Caco-2 (cell line): ENCODE measurements around the gene KLHDC2. TPM values are rescaled to one million over a fixed set of nuclear protein-coding genes. Genes with fewer than 3 reads are reported as not detected.
"Not testable (repeated sequence)": the region's sequence is repeated elsewhere in the genome, so short reads cannot be mapped to it uniquely, and the experiment has no call there.

Experiments used
- BruUV-seq: library from RNA; stranded (reverse); fragments of 400-500 nt; replicated peaks from 2 replicates; lab custom pipeline; 2021; lab: Mats Ljungman, UMichigan
- CTCF ChIA-PET: fragments of 300-600 bp; sonication (Branson Sonifier 250); formaldehyde crosslinking; loops from one replicate; lab custom pipeline; 2022; ENCODE audit warnings: antibody characterized with exemption; lab: Charles Lee
- POLR2A ChIA-PET: fragments of 300-600 bp; sonication (Branson Sonifier 250); formaldehyde crosslinking; loops from one replicate; lab custom pipeline; 2022; ENCODE audit warnings: antibody characterized with exemption; lab: Charles Lee
- DNase-seq, 2 experiments: peaks; one replicate each; pipeline versions ENCODE4 v3.0.0 to v3.0.0-alpha.2; 2020 to 2022
- H3K27me3 ChIP-seq: replicated peaks from 2 replicates; pipeline ENCODE4 v1.6.0; 2011; ENCODE audit warnings: low read length; ENCODE audit not compliant: control insufficient read depth, insufficient read depth
- H3K36me3 ChIP-seq: 2 replicates; pipeline ENCODE4 v1.5.1; 2011; ENCODE audit warnings: low read length; ENCODE audit not compliant: control insufficient read depth, insufficient read depth
- H3K4me1 ChIP-seq: fragments of 250-450 bp; sonication (Bioruptor Pico); 2 replicates; pipeline ENCODE4 v1.5.1; 2020; ENCODE audit warnings: mild to moderate bottlenecking
- H3K4me3 ChIP-seq: 2 replicates; pipeline ENCODE4 v1.5.1; 2011; ENCODE audit warnings: low read depth, mild to moderate bottlenecking, control low read depth, low read length
- H3K9me3 ChIP-seq: fragments of 250-450 bp; sonication (Bioruptor Pico); 2 replicates; pipeline ENCODE4 v1.5.1; 2020; ENCODE audit warnings: mild to moderate bottlenecking, moderate library complexity
- H3K27ac Mint-ChIP-seq: one replicate; pipeline ENCODE4 v1.8.0; 2022; ENCODE audit warnings: mixed read lengths; ENCODE audit not compliant: unreplicated experiment
- H3K27me3 Mint-ChIP-seq: one replicate; pipeline ENCODE4 v1.8.0; 2022; ENCODE audit warnings: mixed read lengths; ENCODE audit not compliant: insufficient read depth, unreplicated experiment
- H3K36me3 Mint-ChIP-seq: one replicate; pipeline ENCODE4 v1.8.0; 2022; ENCODE audit warnings: mild to moderate bottlenecking, mixed read lengths; ENCODE audit not compliant: insufficient read depth, unreplicated experiment
- H3K4me1 Mint-ChIP-seq: one replicate; pipeline ENCODE4 v1.8.0; 2022; ENCODE audit warnings: low read depth, mixed read lengths; ENCODE audit not compliant: unreplicated experiment
- H3K4me3 Mint-ChIP-seq: one replicate; pipeline ENCODE4 v1.8.0; 2022; ENCODE audit warnings: mild to moderate bottlenecking, moderate library complexity, mixed read lengths; ENCODE audit not compliant: unreplicated experiment
- H3K9me3 Mint-ChIP-seq: one replicate; pipeline ENCODE4 v1.8.0; 2022; ENCODE audit warnings: mixed read lengths; ENCODE audit not compliant: unreplicated experiment
- CTCF ChIP-seq, 2 experiments: fragments of 200-600 bp in 1 of 2; IDR thresholded peaks; 1 replicate in 1 of 2; 2 replicates in 1 of 2; pipeline versions ENCODE4 v1.5.1 to v1.8.0; 2011 to 2022; ENCODE audit warnings: antibody characterized with exemption in 1 of 2, control low read depth in 1 of 2, inconsistent platforms in 1 of 2, low read depth in 1 of 2, low read length in 1 of 2, mild to moderate bottlenecking in 1 of 2, moderate library complexity in 1 of 2; ENCODE audit not compliant: insufficient read depth in 1 of 2, severe bottlenecking in 1 of 2, unreplicated experiment in 1 of 2
- intact Hi-C: fragments of 100-400 bp; cut with micrococcal nuclease; formaldehyde crosslinking; loops from one replicate; pipeline ENCODE4 v1.10.0; 2022; ENCODE audit not compliant: unreplicated experiment
- total RNA-seq: library from RNA; stranded (reverse); gene quantifications from 2 replicates; pipeline ENCODE4 v1.2.3, GENCODE V29; 2022

Gene KLHDC2
- total RNA-seq, 1 experiment from 2014 or later: 89.4 TPM

DNA sequence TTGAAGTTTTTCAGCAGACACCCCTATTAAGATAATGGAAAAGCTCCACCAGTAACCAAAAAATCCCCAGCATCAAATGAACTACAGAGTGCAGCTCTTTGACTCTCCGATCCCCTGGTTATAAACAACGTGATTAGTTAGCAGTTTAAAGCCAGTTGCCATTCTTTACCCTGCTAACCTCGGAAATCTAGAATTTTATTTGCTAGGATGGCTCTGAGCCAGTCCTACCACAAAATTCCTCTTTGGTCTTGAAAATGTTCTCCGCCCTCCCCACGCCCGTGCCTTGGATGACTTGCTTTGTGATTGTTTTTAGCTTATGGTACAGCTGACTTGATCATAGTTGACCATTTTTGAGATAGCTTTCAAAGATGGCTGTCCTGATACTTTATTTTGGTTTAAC, 1.2 kb downstream of the KLHDC2 start:
- peak overlapping the region; percentile 99 for H3K4me3 ChIP-seq
- H3K9me3 Mint-ChIP-seq: no peaks in the 10 kb centered on the region
- H3K36me3 ChIP-seq: no peaks in the 10 kb centered on the region
- intact Hi-C loops: loop anchor here (10.0 kb wide), 1 partner anchor 336 kb away; no protein-coding TSS in a partner anchor
- ChIA-PET POLR2A (interaction anchor here (0.6 to 3.3 kb wide), 5 partner anchors 66 to 543 kb away, joined by 3 to 22 read pairs (median 3); partner anchors contain the start of genes DMAC2L, L2HGDH, MGAT2 and POLE2), CTCF (interaction anchor here (1.2 to 3.0 kb wide), 2 partner anchors 83 to 135 kb away, joined by 4 to 23 read pairs; partner anchors contain the start of genes DNAAF2 and NEMF)
- H3K4me3 Mint-ChIP-seq: peak overlapping the region; percentile 79
- TSS peak; percentile 52 for BruUV-seq
- peak overlapping the region; percentile 79 for H3K27ac Mint-ChIP-seq
- H3K27me3 Mint-ChIP-seq: no peaks in the 10 kb centered on the region
- peaks cover 49% of the 10 kb centered on the region for H3K36me3 Mint-ChIP-seq
- H3K27me3 ChIP-seq: no peaks in the 10 kb centered on the region
- no peak for TF ChIP-seq CTCF (IDR thresholded peaks at IDR 0.05; ENCODE audit: insufficient read depth in 1 of 2, low read depth in 1 of 2, low read length in 1 of 2, severe bottlenecking in 1 of 2, unreplicated experiment in 1 of 2)
- H3K9me3 ChIP-seq: no peaks in the 10 kb centered on the region
- H3K4me1 Mint-ChIP-seq: peaks cover 10% of the 10 kb centered on the region
- peaks cover 29% of the 10 kb centered on the region for H3K4me1 ChIP-seq
- no peak for DNase-seq

- no peaks in the 10 kb centered on the region for H3K9me3 ChIP-seq
- Mint-ChIP-seq H3K4me1 (peaks cover 10% of the 10 kb centered on the region), H3K36me3 (peaks cover 54% of the 10 kb centered on the region), H3K9me3 (no peaks in the 10 kb centered on the region), H3K27me3 (no peaks in the 10 kb centered on the region), H3K4me3 (peak overlapping the region; percentile 79), H3K27ac (peak overlapping the region; percentile 79)
- BruUV-seq: TSS peak; percentile 28
- ChIA-PET POLR2A (interaction anchor here (0.5 to 3.3 kb wide), 6 partner anchors 19 to 543 kb away, joined by 3 to 22 read pairs (median 7); partner anchors contain the start of genes DMAC2L, L2HGDH, MGAT2 and POLE2), CTCF (interaction anchor here (0.6 to 3.0 kb wide), 6 partner anchors 82 to 150 kb away, joined by 3 to 23 read pairs (median 4); partner anchors contain the start of genes DNAAF2, NEMF, POLE2 and RPL36AL)
- H3K27me3 ChIP-seq: no peaks in the 10 kb centered on the region
- peak overlapping the region; percentile 99 for H3K4me3 ChIP-seq
- no peaks in the 10 kb centered on the region for H3K36me3 ChIP-seq
- intact Hi-C loops: loop anchor here (1.0 to 10.0 kb wide), 5 partner anchors 48 to 335 kb away; partner anchors contain the start of gene POLE2
- no peak for TF ChIP-seq CTCF (IDR thresholded peaks at IDR 0.05; ENCODE audit: insufficient read depth in 1 of 2, low read depth in 1 of 2, low read length in 1 of 2, severe bottlenecking in 1 of 2, unreplicated experiment in 1 of 2)
- peak in 1 of 2 experiments; percentile 33 for DNase-seq
- peaks cover 29% of the 10 kb centered on the region for H3K4me1 ChIP-seq
Observed at GRCh38 chr14:49769581-49770211, 1.7 kb downstream of the KLHDC2 start.

DNA sequence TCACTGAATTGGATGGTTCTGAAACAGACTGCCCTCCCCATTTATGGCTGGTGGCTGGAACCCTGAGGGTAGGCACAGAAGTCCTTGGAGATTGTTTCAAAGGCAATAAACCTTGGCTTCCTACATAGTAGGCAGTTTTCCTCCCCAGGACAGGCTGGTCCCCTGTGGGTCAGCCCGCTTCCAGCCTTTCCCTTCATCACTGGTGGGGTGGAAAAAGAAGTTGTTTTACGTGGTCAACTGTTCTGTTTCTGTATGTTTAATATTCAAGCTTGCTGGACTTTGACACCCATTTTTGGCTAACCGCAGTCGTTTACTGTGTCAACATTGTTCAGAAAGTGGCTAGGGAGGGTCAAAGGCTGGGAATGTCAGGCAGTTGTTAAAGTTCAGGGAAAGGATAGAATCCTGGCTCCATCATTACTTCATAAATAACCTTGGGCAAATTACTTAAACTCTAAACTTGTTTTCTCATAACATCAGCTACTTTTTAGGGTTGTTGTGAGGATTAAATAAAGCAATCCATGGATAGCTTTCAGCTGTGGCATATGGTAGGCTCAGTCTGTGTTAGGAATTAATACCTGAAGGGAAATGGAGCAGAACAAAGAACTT, 2.4 kb downstream of the KLHDC2 start:
- ChIA-PET POLR2A (interaction anchor here (0.5 to 1.2 kb wide), 3 partner anchors 19 to 415 kb away, joined by 4 to 9 read pairs (median 5); partner anchors contain the start of gene POLE2), CTCF (interaction anchor here (0.6 to 1.7 kb wide), 5 partner anchors 82 to 150 kb away, joined by 3 to 7 read pairs (median 3); partner anchors contain the start of genes NEMF, POLE2 and RPL36AL)
- Mint-ChIP-seq H3K4me3 (peak overlapping the region; percentile 79), H3K9me3 (no peaks in the 10 kb centered on the region), H3K27me3 (no peaks in the 10 kb centered on the region), H3K4me1 (peaks cover 10% of the 10 kb centered on the region), H3K36me3 (peaks cover 60% of the 10 kb centered on the region), H3K27ac (peak overlapping the region; percentile 79)
- DNase-seq: peak; percentile 76 to 79
- no TSS peak for BruUV-seq
- TF ChIP-seq CTCF (IDR thresholded peaks at IDR 0.05; ENCODE audit: insufficient read depth in 1 of 2, low read depth in 1 of 2, low read length in 1 of 2, severe bottlenecking in 1 of 2, unreplicated experiment in 1 of 2): no peak
- peak overlapping the region; percentile 99 for H3K4me3 ChIP-seq
- no peaks in the 10 kb centered on the region for H3K9me3 ChIP-seq
- peaks cover 29% of the 10 kb centered on the region for H3K4me1 ChIP-seq
- H3K27me3 ChIP-seq: no peaks in the 10 kb centered on the region
- intact Hi-C loops: loop anchor here (1.0 to 10.0 kb wide), 4 partner anchors 49 to 234 kb away; partner anchors contain the start of gene POLE2
- H3K36me3 ChIP-seq: no peaks in the 10 kb centered on the region

DNA sequence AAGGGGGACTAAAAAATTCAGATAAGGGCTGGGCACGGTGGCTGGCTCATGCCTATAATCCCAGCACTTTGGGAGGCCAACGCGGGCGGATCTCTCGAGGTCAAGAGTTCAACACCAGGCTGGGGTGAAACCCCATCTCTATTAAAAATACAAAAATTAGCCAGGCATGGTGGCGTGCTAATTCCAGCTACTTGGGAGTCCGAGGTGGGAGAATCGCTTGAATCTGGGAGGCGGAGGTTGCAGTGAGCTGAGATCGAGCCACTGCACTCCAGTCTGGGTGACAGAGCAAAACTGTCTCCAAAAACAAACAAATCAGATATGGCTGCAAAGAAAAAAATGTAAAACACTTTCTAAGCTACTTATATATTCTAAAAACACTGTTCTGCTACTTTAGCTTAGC, 3.7 kb downstream of the KLHDC2 start:
- peaks cover 10% of the 10 kb centered on the region for H3K4me1 Mint-ChIP-seq
- peaks cover 27% of the 10 kb centered on the region for H3K4me1 ChIP-seq
- BruUV-seq, H3K9me3 Mint-ChIP-seq, H3K27me3 Mint-ChIP-seq, H3K4me3 ChIP-seq, H3K27me3 ChIP-seq, H3K9me3 ChIP-seq, POLR2A ChIA-PET, H3K36me3 ChIP-seq, DNase-seq: not testable (repeated sequence)
- CTCF ChIA-PET: interaction anchor here (1.7 kb wide), 1 partner anchor 137 kb away, joined by 7 read pairs; no protein-coding TSS in a partner anchor
- peaks cover 73% of the 10 kb centered on the region for H3K36me3 Mint-ChIP-seq
- H3K27ac Mint-ChIP-seq: peak overlapping the region; percentile 79
- intact Hi-C loops: loop anchor here (10.0 kb wide), 1 partner anchor 233 kb away; no protein-coding TSS in a partner anchor
- peak overlapping the region; percentile 79 for H3K4me3 Mint-ChIP-seq
